Hypothalamus (tissue), 51 donors: Measurements from ENCODE around the gene ZNF770.

Source experiments
- DNase-seq, 51 donors: peaks; one replicate each; lab custom pipeline; 2025; lab: John Stamatoyannopoulos, UW

The ZNF770 gene, protein sequence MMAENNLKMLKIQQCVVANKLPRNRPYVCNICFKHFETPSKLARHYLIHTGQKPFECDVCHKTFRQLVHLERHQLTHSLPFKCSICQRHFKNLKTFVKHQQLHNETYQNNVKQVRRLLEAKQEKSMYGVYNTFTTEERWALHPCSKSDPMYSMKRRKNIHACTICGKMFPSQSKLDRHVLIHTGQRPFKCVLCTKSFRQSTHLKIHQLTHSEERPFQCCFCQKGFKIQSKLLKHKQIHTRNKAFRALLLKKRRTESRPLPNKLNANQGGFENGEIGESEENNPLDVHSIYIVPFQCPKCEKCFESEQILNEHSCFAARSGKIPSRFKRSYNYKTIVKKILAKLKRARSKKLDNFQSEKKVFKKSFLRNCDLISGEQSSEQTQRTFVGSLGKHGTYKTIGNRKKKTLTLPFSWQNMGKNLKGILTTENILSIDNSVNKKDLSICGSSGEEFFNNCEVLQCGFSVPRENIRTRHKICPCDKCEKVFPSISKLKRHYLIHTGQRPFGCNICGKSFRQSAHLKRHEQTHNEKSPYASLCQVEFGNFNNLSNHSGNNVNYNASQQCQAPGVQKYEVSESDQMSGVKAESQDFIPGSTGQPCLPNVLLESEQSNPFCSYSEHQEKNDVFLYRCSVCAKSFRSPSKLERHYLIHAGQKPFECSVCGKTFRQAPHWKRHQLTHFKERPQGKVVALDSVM

GRCh38 chr15:34988027-34988902, at the start of gene ZNF770:
Gene ZNF770 (minus strand): TSS chr15:34988287. CDS start chr15:34983434, 4,853 bp downstream.
- peak; percentile 13 to 92 (median 72) for DNase-seq

GRCh38 chr15:35028235-35028984, 40.3 kb upstream of the ZNF770 start:
- no peak for DNase-seq

GRCh38 chr15:35023804-35024203, 35.7 kb upstream of the ZNF770 start:
- no peak for DNase-seq

- DNase-seq = no peak
These were observed 32.9 kb upstream of the ZNF770 start for GRCh38 chr15:35020974-35021373.

GRCh38 chr15:35019404-35020327, 31.6 kb upstream of the ZNF770 start:
- no peak for DNase-seq

- peak in 1 of 51 donors; percentile 7 for DNase-seq
These were observed 26.2 kb upstream of the ZNF770 start for GRCh38 chr15:35014241-35014640.

GRCh38 chr15:35013370-35013769, 25.3 kb upstream of the ZNF770 start:
- DNase-seq = no peak

- DNase-seq = no peak
These were observed 19.3 kb upstream of the ZNF770 start for GRCh38 chr15:35007397-35007796.

DNA sequence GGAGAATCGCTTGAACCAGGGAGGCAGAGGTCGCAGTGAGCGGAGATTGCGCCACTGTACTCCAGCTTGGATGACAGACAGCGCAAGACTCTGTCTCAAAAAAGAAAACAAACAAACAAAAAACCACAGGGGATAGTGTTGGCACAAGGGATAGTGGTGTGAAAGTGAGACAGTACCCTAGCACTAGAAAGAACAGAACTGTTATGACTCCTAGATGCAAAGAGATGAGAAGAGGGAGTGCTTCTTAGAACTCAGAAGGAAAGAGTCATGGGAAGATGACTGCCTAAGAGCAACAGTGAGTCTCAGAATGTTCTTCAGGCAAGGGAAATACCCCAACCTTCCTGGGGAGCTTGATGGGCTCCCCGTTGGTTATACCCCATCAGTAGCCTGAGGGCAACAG, 17.8 kb upstream of the ZNF770 start:
- DNase-seq = no peak

GRCh38 chr15:35003928-35004327, 15.8 kb upstream of the ZNF770 start:
- no peak for DNase-seq

DNA sequence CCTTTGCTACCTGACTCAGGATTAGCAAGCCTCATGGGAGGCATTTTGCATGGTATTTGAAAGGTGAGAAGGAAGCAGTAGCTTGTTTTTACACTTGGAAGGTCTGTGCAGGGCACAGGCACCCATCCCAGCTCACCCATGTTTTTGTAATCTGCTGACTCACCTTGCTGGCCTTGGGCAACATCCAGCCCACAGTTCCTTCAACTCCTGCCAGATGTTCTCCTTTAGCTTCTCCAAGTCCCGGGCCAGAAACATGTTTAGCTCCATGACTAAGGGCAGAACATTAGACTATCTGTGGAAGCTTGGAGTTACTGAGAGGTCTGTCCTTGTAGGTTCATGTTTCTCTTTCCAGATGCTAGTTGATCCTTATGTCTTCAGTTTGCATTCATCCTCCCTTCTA, 12.4 kb upstream of the ZNF770 start:
- no peak for DNase-seq

DNA sequence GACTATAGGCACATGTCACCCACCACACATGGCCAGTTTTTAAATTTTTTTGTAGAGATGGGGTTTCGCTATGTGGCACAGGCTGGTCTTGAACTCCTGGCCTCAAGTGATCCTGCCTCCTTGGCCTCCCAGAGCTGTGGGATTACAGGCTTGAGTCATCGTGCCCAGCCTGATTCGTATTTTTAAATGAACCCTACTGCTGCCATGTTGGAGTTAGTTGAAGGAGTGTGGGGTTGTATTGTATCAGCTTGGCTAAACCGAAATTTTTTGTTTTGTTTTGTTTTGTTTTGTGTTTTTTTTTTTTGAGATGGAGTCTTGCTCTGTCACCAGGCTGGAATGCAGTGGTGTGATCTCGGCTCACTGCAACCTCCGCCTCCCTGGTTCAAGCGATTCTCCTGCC, 11.8 kb upstream of the ZNF770 start:
- DNase-seq = no peak

GRCh38 chr15:34994925-34995324, 6.8 kb upstream of the ZNF770 start:
- DNase-seq = no peak

DNA sequence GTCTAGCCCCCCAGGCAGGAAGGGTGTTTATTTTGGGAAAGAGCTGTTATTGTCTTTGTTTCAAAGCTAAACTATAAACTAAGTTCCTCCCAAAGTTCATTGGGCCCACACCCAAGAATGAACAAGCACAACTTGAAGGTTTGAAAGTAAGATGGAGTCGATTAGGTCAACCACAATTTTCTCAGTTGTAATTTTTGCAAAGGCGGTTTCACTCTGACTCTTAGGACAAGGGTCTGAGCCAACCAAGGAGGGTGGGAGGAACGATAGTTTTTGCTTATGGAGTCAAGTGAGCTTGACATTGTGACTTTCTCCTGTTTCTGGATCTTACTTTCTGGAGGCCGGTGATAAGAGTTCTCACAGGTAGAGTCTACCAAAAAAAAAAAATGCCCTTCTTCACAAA, 5.8 kb upstream of the ZNF770 start:
- DNase-seq = no peak

DNA sequence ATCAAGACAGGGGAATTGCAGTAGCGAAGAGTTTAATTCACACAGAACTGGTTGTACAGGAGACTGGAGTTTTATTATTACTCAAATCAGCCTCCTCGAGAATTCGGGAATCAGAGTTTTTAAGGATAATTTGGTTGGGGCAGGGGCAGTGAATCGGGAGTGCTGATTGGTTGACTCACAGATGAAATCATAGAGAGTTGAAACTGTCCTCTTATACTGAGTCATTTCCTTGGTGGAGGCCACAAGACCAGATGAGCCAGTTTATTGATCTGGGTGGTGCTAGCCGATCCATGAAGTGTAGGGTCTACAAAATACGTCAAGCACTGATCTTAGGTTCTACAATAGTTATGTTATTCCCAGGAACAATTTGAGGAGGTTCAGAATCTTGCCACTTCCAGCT, 5.3 kb upstream of the ZNF770 start:
- no peak for DNase-seq

DNA sequence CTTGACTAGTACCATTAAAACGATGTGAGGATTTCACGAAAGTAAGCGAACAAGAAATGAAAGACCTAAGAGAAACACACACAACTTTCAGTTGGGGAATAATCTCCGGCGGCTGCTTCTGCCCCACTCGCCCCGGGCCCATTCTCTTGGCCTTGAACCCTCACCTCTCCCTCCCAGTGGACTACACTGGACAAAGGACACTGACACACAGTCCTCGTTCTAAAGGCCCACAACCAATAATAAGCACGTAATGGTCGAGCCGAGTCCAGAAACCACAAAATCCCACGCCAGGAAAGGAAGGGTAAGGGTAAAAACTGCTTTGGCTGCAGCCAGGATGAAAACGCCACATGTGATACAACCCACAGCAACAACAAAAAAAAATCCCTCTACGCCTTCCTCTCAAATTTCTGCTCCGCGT, 469 bp downstream of the ZNF770 start:
- peak in 4 of 51 donors; percentile 14 to 45 (median 20) for DNase-seq

GRCh38 chr15:34986771-34987480, 1.2 kb downstream of the ZNF770 start:
- DNase-seq = peak in 1 of 51 donors; percentile 42

GRCh38 chr15:34986326-34986725, 1.8 kb downstream of the ZNF770 start:
- DNase-seq = no peak
